ENCODE data around the gene USP1. TPM values are rescaled to one million over a fixed set of nuclear protein-coding genes. Genes with fewer than 3 reads are reported as not detected.

USP1 gene
- total and polyA plus RNA-seq, 12 donors = 5.6 to 16.4 (median 13.7) TPM

- Histone ChIP-seq H3K27ac (no peak overlapping the region), H3K36me3 (no peaks in the 10 kb centered on the region), H3K4me3 (no peak overlapping the region), H3K4me1 (peaks cover 4 to 21% (median 18%) of the 10 kb centered on the region in 9 donors), H3K9me3 (no peaks in the 10 kb centered on the region), H3K27me3 (no peaks in the 10 kb centered on the region)
- DNase-seq = no peak
- intact Hi-C loops (cut with DNase I) = no loop called here
- 85 to 88% methylated on average over 10 of the region's 10 CpGs for WGBS, 2 donors
- no peak for TF ChIP-seq CTCF (IDR thresholded peaks at IDR 0.05)
- no peak for ATAC-seq
These were observed 2.8 kb upstream of the USP1 start for GRCh38 chr1:62433861-62434617.

- H3K27ac ChIP-seq = no peak overlapping the region
- intact Hi-C loops (cut with DNase I) = loop anchor here in 1 of 10 donors (5.0 kb wide), 1 partner anchor 348 kb away; the partner anchor contains the start of gene ATG4C
- ATAC-seq = no peak
These were observed 2.2 kb upstream of the USP1 start for GRCh38 chr1:62434618-62435001.

GRCh38 chr1:62435231-62436038 is 1.4 kb upstream of the USP1 start:
- Histone ChIP-seq H3K27me3 (no peaks in the 10 kb centered on the region), H3K36me3 (peaks cover 0 to 5% (median 0%) of the 10 kb centered on the region in 9 donors), H3K9me3 (no peaks in the 10 kb centered on the region), H3K4me1 (peaks cover 4 to 34% (median 28%) of the 10 kb centered on the region in 9 donors), H3K27ac (peak overlapping the region; percentile 89 to 99 (median 98)), H3K4me3 (peak overlapping the region; percentile 71 to 96 (median 86))
- intact Hi-C loops (cut with DNase I) = loop anchor here in 1 of 10 donors (5.0 kb wide), 1 partner anchor 347 kb away; the partner anchor contains the start of gene ATG4C
- peak; percentile 14 to 42 (median 27) for ATAC-seq
- TF ChIP-seq CTCF (IDR thresholded peaks at IDR 0.05) = no peak
- peak in 1 of 2 donors; percentile 16 for DNase-seq
- 48 to 49% methylated on average over 31 of the region's 31 CpGs for WGBS, 2 donors

More at GRCh38 chr1:62434618-62435001, 2.2 kb upstream of the USP1 start:
- no peak overlapping the region for H3K4me3 ChIP-seq
- H3K9me3 ChIP-seq = no peaks in the 10 kb centered on the region
- WGBS, 2 donors = 93 to 95% methylated on average over 12 of the region's 12 CpGs
- no peaks in the 10 kb centered on the region for H3K36me3 ChIP-seq
- H3K4me1 ChIP-seq = peaks cover 4 to 27% (median 23%) of the 10 kb centered on the region in 9 donors
- TF ChIP-seq CTCF (IDR thresholded peaks at IDR 0.05) = no peak
- no peak for DNase-seq
- H3K27me3 ChIP-seq = no peaks in the 10 kb centered on the region

- ATAC-seq (peak; percentile 88 to 95 (median 94)), DNase-seq (peak in 1 of 2 donors; percentile 95)
- no peak for TF ChIP-seq CTCF (IDR thresholded peaks at IDR 0.05)
- H3K4me1 ChIP-seq = peaks cover 4 to 41% (median 28%) of the 10 kb centered on the region in 9 donors
- no peaks in the 10 kb centered on the region for H3K9me3 ChIP-seq
- peak overlapping the region; percentile 71 to 96 (median 86) for H3K4me3 ChIP-seq
- H3K27ac ChIP-seq = peak overlapping the region; percentile 89 to 99 (median 98)
- H3K36me3 ChIP-seq = peaks cover 0 to 9% (median 0%) of the 10 kb centered on the region in 9 donors
- WGBS, 2 donors = 0% methylated on average over 45 of the region's 45 CpGs
- H3K27me3 ChIP-seq = no peaks in the 10 kb centered on the region
- intact Hi-C loops (cut with DNase I) = loop anchor here in 1 of 10 donors (5.0 kb wide), 1 partner anchor 346 kb away; the partner anchor contains the start of gene ATG4C
These were observed 797 bp upstream of the USP1 start for GRCh38 chr1:62436039-62436465.

Measured in heart right ventricle (tissue), 16 donors.